ENCODE data around the gene RTEL1.

Gene RTEL1

DNA sequence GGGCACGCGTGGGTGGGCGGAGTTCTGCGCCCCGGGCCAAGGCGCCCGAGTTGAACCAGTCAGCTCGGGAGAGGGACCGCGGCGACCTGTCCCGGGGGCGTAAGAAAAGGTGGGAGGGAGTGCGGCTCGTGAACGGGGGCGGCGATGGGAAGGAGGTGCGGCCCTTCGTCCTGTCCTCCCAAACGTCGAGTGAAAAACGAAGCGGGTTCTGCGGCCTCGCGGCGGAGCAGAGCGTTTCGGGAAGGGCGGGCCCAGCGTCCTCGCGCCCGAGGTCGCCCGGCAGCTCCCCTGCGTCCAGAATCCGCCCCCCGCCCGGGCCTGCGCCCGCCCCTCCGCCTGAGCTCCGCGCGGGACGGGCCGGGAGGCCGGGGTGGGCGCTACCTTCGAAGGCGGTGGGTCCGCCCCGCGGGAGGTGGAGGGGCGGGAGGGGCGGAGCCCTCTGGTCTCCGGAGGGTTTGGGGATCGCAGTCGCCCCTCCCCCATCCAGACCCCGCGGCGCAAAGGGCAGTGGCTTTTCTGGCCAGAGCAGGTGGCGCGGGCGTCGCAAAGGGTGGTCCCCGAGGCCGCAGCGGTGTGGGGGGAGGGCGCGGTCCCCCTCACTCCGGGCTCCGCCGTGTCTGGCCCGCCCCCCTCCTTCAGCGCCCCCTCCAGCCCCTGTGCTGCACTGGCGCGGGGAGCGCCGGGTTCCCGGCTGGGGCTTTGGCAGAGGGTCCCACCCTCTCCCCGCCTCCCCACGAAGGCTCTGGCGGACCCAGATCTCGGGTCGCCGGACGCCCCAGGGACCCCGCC is 5.7 kb upstream of the RTEL1 start (continued):
- TF ChIP-seq ZNF140 (tag by site-specific recombination; IDR thresholded peaks at IDR 0.05), result no peak
- TF ChIP-seq PRDM1 (tag by site-specific recombination; IDR thresholded peaks at IDR 0.05), result no peak
- no peak for TF ChIP-seq ZNF350 (tag by site-specific recombination; IDR thresholded peaks at IDR 0.05)

DNA sequence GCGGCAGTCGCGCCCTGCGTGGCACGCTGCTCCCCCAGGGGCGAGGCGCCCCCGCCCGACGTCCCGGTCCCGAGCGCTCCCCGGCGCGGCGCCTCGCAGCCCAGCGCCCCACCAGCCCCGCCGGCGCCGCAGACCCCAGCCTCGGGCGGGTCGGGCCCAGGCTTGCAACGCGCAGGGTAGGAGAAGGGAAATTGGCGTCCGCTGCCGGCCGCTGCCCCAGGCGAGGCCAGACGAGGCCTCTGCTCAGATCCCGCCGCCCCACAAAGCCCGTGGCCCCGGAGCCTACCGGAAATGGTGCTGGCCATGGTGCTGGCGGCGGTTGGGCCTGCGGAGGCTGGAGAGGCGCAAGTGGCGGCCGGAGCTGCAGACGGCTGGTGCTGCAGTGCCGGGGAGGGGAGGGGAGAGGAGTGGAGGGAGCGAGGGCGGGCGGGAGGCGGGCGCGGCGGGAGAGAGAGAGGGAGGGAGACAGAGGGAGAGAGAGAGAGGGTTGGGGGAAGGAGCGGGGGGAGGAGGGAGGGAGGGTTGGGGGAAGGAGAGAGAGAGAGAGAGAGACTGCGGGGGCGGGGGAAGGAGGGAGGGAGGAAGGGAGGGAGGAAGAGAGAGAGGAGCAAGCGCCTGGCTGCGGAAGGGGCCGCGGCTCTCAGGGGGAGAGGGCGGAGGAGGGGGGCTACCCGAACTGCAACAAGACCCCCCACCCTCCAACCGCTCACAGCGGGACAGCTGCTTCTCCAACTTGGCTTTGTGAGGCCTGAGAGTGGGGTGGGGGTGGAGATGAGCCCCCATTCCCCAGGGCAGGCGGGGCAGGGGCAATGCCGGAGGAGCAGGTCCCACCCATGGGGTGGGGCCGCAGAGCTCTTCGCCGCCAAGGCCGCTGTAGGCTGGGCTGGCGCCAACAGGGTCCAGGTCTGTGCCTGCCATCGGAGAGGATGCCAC is 4.8 kb upstream of the RTEL1 start, which contains the start of gene STMN3:
Gene STMN3, minus strand, starts transcription at position 384 of the 933 bp plus-strand sequence. Its CDS starts 79 bp downstream, at position 305.
- ChIA-PET CTCF (interaction anchor here (0.6 kb wide), 1 partner anchor 32 kb away, joined by 3 read pairs; no protein-coding TSS in a partner anchor), POLR2A (interaction anchor here (0.6 to 1.5 kb wide), 8 partner anchors 9 to 79 kb away, joined by 3 to 17 read pairs (median 4); partner anchors contain the start of genes ARFRP1, GMEB2, HELZ2 and ZGPAT)
- H3K9me3 ChIP-seq (ENCODE audit: control insufficient read depth, insufficient read depth, low read depth, low read length), result no peaks in the 10 kb centered on the region
- H3K36me3 ChIP-seq (ENCODE audit: control insufficient read depth in 2 of 2, insufficient read depth in 1 of 2, low read length in 2 of 2), result no peaks in the 10 kb centered on the region
- peak within 1 kb of the TSS; percentile 55 for H3K4me3 ChIP-seq (ENCODE audit: low read depth, low read length)
- H3K27ac ChIP-seq (ENCODE audit: extremely low read depth, low read depth, low read length), result peak within 1 kb of the TSS; percentile 72; the same call in 1 of the 2 replicates
- no peaks in the 10 kb centered on the region; the same call in 1 of the 2 replicates for H3K4me1 ChIP-seq (ENCODE audit: control insufficient read depth, insufficient read depth, low read length)
- TF ChIP-seq EGR2 (tag by site-specific recombination; IDR thresholded peaks at IDR 0.05; ENCODE audit: low read depth), result peak; percentile 55
- no peak for TF ChIP-seq ZNF132 (tag by site-specific recombination; IDR thresholded peaks at IDR 0.05; ENCODE audit: borderline replicate concordance)
- peak; percentile 78 for TF ChIP-seq KLF7 (tag by site-specific recombination; IDR thresholded peaks at IDR 0.05; ENCODE audit: borderline replicate concordance)
- TF ChIP-seq, protein P1, sequence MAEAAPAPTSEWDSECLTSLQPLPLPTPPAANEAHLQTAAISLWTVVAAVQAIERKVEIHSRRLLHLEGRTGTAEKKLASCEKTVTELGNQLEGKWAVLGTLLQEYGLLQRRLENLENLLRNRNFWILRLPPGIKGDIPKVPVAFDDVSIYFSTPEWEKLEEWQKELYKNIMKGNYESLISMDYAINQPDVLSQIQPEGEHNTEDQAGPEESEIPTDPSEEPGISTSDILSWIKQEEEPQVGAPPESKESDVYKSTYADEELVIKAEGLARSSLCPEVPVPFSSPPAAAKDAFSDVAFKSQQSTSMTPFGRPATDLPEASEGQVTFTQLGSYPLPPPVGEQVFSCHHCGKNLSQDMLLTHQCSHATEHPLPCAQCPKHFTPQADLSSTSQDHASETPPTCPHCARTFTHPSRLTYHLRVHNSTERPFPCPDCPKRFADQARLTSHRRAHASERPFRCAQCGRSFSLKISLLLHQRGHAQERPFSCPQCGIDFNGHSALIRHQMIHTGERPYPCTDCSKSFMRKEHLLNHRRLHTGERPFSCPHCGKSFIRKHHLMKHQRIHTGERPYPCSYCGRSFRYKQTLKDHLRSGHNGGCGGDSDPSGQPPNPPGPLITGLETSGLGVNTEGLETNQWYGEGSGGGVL (tag by site-specific recombination; IDR thresholded peaks at IDR 0.05), result peak; percentile 93
- TF ChIP-seq ZNF169 (tag by site-specific recombination; IDR thresholded peaks at IDR 0.05), result no peak
- TF ChIP-seq, protein P2, sequence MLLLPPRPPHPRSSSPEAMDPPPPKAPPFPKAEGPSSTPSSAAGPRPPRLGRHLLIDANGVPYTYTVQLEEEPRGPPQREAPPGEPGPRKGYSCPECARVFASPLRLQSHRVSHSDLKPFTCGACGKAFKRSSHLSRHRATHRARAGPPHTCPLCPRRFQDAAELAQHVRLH (tag by site-specific recombination; IDR thresholded peaks at IDR 0.05), result peak; percentile 61; the same call in 1 of the 2 replicates
- TF ChIP-seq SALL2 (tag by site-specific recombination; IDR thresholded peaks at IDR 0.05; ENCODE audit: borderline replicate concordance), result no peak
- no peak for TF ChIP-seq ZNF501 (tag by site-specific recombination; IDR thresholded peaks at IDR 0.05)
- TF ChIP-seq KLF8 (tag by site-specific recombination; IDR thresholded peaks at IDR 0.05), result peak; percentile 36
- peak; percentile 72 for TF ChIP-seq ZNF596 (tag by site-specific recombination; IDR thresholded peaks at IDR 0.05)
- no peak for TF ChIP-seq ZNF791 (tag by site-specific recombination; IDR thresholded peaks at IDR 0.05)
- peak; percentile 93 for TF ChIP-seq ZFP69B (tag by site-specific recombination; IDR thresholded peaks at IDR 0.05)
- peak; percentile 91 for TF ChIP-seq SP3 (tag by site-specific recombination; IDR thresholded peaks at IDR 0.05)
- TF ChIP-seq, protein P3, sequence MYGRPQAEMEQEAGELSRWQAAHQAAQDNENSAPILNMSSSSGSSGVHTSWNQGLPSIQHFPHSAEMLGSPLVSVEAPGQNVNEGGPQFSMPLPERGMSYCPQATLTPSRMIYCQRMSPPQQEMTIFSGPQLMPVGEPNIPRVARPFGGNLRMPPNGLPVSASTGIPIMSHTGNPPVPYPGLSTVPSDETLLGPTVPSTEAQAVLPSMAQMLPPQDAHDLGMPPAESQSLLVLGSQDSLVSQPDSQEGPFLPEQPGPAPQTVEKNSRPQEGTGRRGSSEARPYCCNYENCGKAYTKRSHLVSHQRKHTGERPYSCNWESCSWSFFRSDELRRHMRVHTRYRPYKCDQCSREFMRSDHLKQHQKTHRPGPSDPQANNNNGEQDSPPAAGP (tag by site-specific recombination; IDR thresholded peaks at IDR 0.05), result peak; percentile 92
- TF ChIP-seq ZNF843 (tag by site-specific recombination; IDR thresholded peaks at IDR 0.05), result 0 out of 2 replicates have a peak, but pooled peaks have one; percentile 28
- TF ChIP-seq ZFP3 (tag by site-specific recombination; IDR thresholded peaks at IDR 0.05; ENCODE audit: low read depth), result no peak
- TF ChIP-seq, protein P4, sequence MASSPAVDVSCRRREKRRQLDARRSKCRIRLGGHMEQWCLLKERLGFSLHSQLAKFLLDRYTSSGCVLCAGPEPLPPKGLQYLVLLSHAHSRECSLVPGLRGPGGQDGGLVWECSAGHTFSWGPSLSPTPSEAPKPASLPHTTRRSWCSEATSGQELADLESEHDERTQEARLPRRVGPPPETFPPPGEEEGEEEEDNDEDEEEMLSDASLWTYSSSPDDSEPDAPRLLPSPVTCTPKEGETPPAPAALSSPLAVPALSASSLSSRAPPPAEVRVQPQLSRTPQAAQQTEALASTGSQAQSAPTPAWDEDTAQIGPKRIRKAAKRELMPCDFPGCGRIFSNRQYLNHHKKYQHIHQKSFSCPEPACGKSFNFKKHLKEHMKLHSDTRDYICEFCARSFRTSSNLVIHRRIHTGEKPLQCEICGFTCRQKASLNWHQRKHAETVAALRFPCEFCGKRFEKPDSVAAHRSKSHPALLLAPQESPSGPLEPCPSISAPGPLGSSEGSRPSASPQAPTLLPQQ (tag by site-specific recombination; IDR thresholded peaks at IDR 0.05), result peak; percentile 85
- peak; percentile 87 for TF ChIP-seq ZNF600 (tag by site-specific recombination; IDR thresholded peaks at IDR 0.05)
- TF ChIP-seq WT1 (tag by site-specific recombination; IDR thresholded peaks at IDR 0.05), result peak; percentile 49; the same call in 1 of the 2 replicates
- TF ChIP-seq SP7 (tag by site-specific recombination; IDR thresholded peaks at IDR 0.05), result peak; percentile 59
- no peak for TF ChIP-seq ZNF324 (tag by site-specific recombination; IDR thresholded peaks at IDR 0.05)
- peak; percentile 96 for TF ChIP-seq ZBTB8A (tag by site-specific recombination; IDR thresholded peaks at IDR 0.05)
- TF ChIP-seq, protein P5, sequence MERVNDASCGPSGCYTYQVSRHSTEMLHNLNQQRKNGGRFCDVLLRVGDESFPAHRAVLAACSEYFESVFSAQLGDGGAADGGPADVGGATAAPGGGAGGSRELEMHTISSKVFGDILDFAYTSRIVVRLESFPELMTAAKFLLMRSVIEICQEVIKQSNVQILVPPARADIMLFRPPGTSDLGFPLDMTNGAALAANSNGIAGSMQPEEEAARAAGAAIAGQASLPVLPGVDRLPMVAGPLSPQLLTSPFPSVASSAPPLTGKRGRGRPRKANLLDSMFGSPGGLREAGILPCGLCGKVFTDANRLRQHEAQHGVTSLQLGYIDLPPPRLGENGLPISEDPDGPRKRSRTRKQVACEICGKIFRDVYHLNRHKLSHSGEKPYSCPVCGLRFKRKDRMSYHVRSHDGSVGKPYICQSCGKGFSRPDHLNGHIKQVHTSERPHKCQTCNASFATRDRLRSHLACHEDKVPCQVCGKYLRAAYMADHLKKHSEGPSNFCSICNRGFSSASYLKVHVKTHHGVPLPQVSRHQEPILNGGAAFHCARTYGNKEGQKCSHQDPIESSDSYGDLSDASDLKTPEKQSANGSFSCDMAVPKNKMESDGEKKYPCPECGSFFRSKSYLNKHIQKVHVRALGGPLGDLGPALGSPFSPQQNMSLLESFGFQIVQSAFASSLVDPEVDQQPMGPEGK (tag by site-specific recombination; IDR thresholded peaks at IDR 0.05), result peak; percentile 88
- peak; percentile 54 for TF ChIP-seq ZNF561 (tag by site-specific recombination; IDR thresholded peaks at IDR 0.05; ENCODE audit: borderline replicate concordance)

Measured in HEK293 (cell line).